Posterior vena cava (tissue), 2 donors: ENCODE measurements around the gene TNFSF9. TPM values are rescaled to one million over a fixed set of nuclear protein-coding genes. Genes with fewer than 3 reads are reported as not detected.
"Not testable (repeated sequence)": the region's sequence is repeated elsewhere in the genome, so short reads cannot be mapped to it uniquely, and the experiment has no call there.

Source experiments
- DNase-seq: peaks from one replicate; pipeline ENCODE4 v3.0.0-alpha.2; 2020; ENCODE audit warnings: low spot score
- intact Hi-C, 2 donors: fragments of 100-400 bp; cut with DNase I; formaldehyde crosslinking; loops; one replicate each; pipeline versions ENCODE4 v1.14.1 to v1.14.2; 2022 to 2023
- total RNA-seq, 2 donors: library from RNA; stranded (reverse); fragmentation: NEBNext Ultra II Directional; extraction: Animal tissue kit (Norgen Biotek cat#: 25700); gene quantifications; one replicate each; pipeline ENCODE4 v1.2.1, GENCODE V29; 2021
- donor health status: DM: yes; HTN: yes; CAD: no.
- donor health status: DM: yes; HTN: yes; CAD: no.

The TNFSF9 gene
- total RNA-seq, 2 donors from 2014 or later, result 0.42 to 0.67 TPM

- DNase-seq, result no peak
- intact Hi-C loops, result no loop called here
Observed at GRCh38 chr19:6503407-6504201, 27.2 kb upstream of the TNFSF9 start.

- intact Hi-C loops, result not testable (repeated sequence)
Observed at GRCh38 chr19:6508028-6508771, 22.6 kb upstream of the TNFSF9 start.

GRCh38 chr19:6509118-6509971, 21.5 kb upstream of the TNFSF9 start:
- no peak for DNase-seq
- intact Hi-C loops, result no loop called here

More at GRCh38 chr19:6508028-6508771, 22.6 kb upstream of the TNFSF9 start:
- not testable (repeated sequence) for DNase-seq

- intact Hi-C loops, result no loop called here
- no peak for DNase-seq
Observed at GRCh38 chr19:6510618-6511017, 20.2 kb upstream of the TNFSF9 start.

GRCh38 chr19:6514089-6514488, 16.7 kb upstream of the TNFSF9 start:
- DNase-seq, result no peak
- intact Hi-C loops, result no loop called here

- intact Hi-C loops, result no loop called here
Observed at GRCh38 chr19:6514926-6515544, 15.8 kb upstream of the TNFSF9 start.

GRCh38 chr19:6516018-6516658, 14.7 kb upstream of the TNFSF9 start:
- intact Hi-C loops, result no loop called here
- peak; percentile 96 for DNase-seq

More at GRCh38 chr19:6514926-6515544, 15.8 kb upstream of the TNFSF9 start:
- no peak for DNase-seq

- intact Hi-C loops, result no loop called here
- peak; percentile 97 for DNase-seq
Observed at GRCh38 chr19:6516659-6517291, 14.1 kb upstream of the TNFSF9 start.

GRCh38 chr19:6518145-6518911, 12.5 kb upstream of the TNFSF9 start:
- intact Hi-C loops, result no loop called here
- DNase-seq, result no peak

- intact Hi-C loops, result no loop called here
- no peak for DNase-seq
Observed at GRCh38 chr19:6519289-6519688, 11.5 kb upstream of the TNFSF9 start.

GRCh38 chr19:6521718-6522646, 8.8 kb upstream of the TNFSF9 start:
- no peak for DNase-seq
- intact Hi-C loops, result loop anchor here in 1 of 2 donors (10.0 kb wide), 1 partner anchor 103 kb away; no protein-coding TSS in a partner anchor

- intact Hi-C loops, result loop anchor here in 1 of 2 donors (10.0 kb wide), 1 partner anchor 102 kb away; no protein-coding TSS in a partner anchor
- DNase-seq, result no peak
Observed at GRCh38 chr19:6522712-6523111, 8.1 kb upstream of the TNFSF9 start.

GRCh38 chr19:6524311-6524710, 6.5 kb upstream of the TNFSF9 start:
- intact Hi-C loops, result loop anchor here in 1 of 2 donors (10.0 kb wide), 1 partner anchor 100 kb away; no protein-coding TSS in a partner anchor
- DNase-seq, result no peak

GRCh38 chr19:6527893-6528543, 2.8 kb upstream of the TNFSF9 start:
- no peak for DNase-seq
- intact Hi-C loops, result loop anchor here in 1 of 2 donors (10.0 kb wide), 1 partner anchor 97 kb away; no protein-coding TSS in a partner anchor

GRCh38 chr19:6528544-6529121, 2.2 kb upstream of the TNFSF9 start:
- intact Hi-C loops, result loop anchor here in 1 of 2 donors (10.0 kb wide), 1 partner anchor 96 kb away; no protein-coding TSS in a partner anchor
- peak; percentile 86 for DNase-seq
